Measurements from ENCODE around the gene C17orf113.

Gene C17orf113

GRCh38 chr17:41989702-41990419 is 60.5 kb downstream of the C17orf113 start:
- Histone ChIP-seq H3K36me3 (ENCODE audit: insufficient read depth, low read length) (peaks cover 95% of the 10 kb centered on the region), H3K9ac (ENCODE audit: low read length) (no peak overlapping the region), H3K4me1 (ENCODE audit: insufficient read depth, low read length, severe bottlenecking) (no peaks in the 10 kb centered on the region), H3K27ac (ENCODE audit: low read depth, low read length, poor library complexity, severe bottlenecking) (no peak overlapping the region), H3F3A (ENCODE audit: insufficient read depth, low read length) (no peaks in the 10 kb centered on the region), H4K20me1 (ENCODE audit: insufficient read depth, low read length) (no peaks in the 10 kb centered on the region), H3K27me3 (ENCODE audit: insufficient read depth, low read length) (no peaks in the 10 kb centered on the region), H3K79me2 (ENCODE audit: insufficient read depth, low read length) (no peaks in the 10 kb centered on the region), H2AFZ (ENCODE audit: low read length) (no peak overlapping the region), H3K9me2 (ENCODE audit: low read depth, low read length) (no peaks in the 10 kb centered on the region), H3K4me2 (ENCODE audit: low read length) (no peak overlapping the region), H3K4me3 (ENCODE audit: low read depth, low read length, poor library complexity, severe bottlenecking) (no peak overlapping the region), H3K9me3 (ENCODE audit: low read length) (no peaks in the 10 kb centered on the region)
- no peak for TF ChIP-seq EZH2 (IDR thresholded peaks at IDR 0.05; ENCODE audit: borderline replicate concordance, low read length)
- TF ChIP-seq CTCF (IDR thresholded peaks at IDR 0.05; ENCODE audit: low read length) = no peak

GRCh38 chr17:41988418-41988817 is 62.0 kb downstream of the C17orf113 start:
- Histone ChIP-seq H3K79me2 (ENCODE audit: insufficient read depth, low read length) (no peaks in the 10 kb centered on the region), H3K9me3 (ENCODE audit: low read length) (no peaks in the 10 kb centered on the region), H3F3A (ENCODE audit: insufficient read depth, low read length) (no peaks in the 10 kb centered on the region), H3K4me1 (ENCODE audit: insufficient read depth, low read length, severe bottlenecking) (peaks cover 3% of the 10 kb centered on the region), H2AFZ (ENCODE audit: low read length) (no peak overlapping the region), H3K4me2 (ENCODE audit: low read length) (no peak overlapping the region), H4K20me1 (ENCODE audit: insufficient read depth, low read length) (no peaks in the 10 kb centered on the region), H3K9ac (ENCODE audit: low read length) (no peak overlapping the region), H3K4me3 (ENCODE audit: low read depth, low read length, poor library complexity, severe bottlenecking) (no peak overlapping the region), H3K9me2 (ENCODE audit: low read depth, low read length) (no peaks in the 10 kb centered on the region), H3K27ac (ENCODE audit: low read depth, low read length, poor library complexity, severe bottlenecking) (no peak overlapping the region), H3K36me3 (ENCODE audit: insufficient read depth, low read length) (peaks cover 97% of the 10 kb centered on the region), H3K27me3 (ENCODE audit: insufficient read depth, low read length) (no peaks in the 10 kb centered on the region)
- TF ChIP-seq CTCF (IDR thresholded peaks at IDR 0.05; ENCODE audit: low read length) (no peak), EZH2 (IDR thresholded peaks at IDR 0.05; ENCODE audit: borderline replicate concordance, low read length) (no peak)
